Activated gamma-delta T cell (primary cell): ENCODE measurements around the gene GGN.
A peak's percentile ranks its signal among the peaks of the same experiment; 100 is the strongest.
"Not testable (repeated sequence)": the region's sequence is repeated elsewhere in the genome, so short reads cannot be mapped to it uniquely, and the experiment has no call there.

Experiments used
- DNase-seq: peaks from one replicate; lab custom pipeline; 2025; lab: John Stamatoyannopoulos, UW

GGN gene

GRCh38 chr19:38411898-38412297 lies 24.1 kb upstream of the GGN start:
- not testable (repeated sequence) for DNase-seq

- DNase-seq = no peak
Observed at GRCh38 chr19:38411041-38411712, 23.3 kb upstream of the GGN start.

GRCh38 chr19:38410407-38410806 lies 22.6 kb upstream of the GGN start:
- not testable (repeated sequence) for DNase-seq

- no peak for DNase-seq
Observed at GRCh38 chr19:38409631-38410133, 21.8 kb upstream of the GGN start.

GRCh38 chr19:38405276-38405675 lies 17.4 kb upstream of the GGN start:
- no peak for DNase-seq

GRCh38 chr19:38404858-38405257 lies 17.0 kb upstream of the GGN start:
- DNase-seq = no peak

- peak; percentile 97 for DNase-seq
Observed at GRCh38 chr19:38402967-38403674, 15.3 kb upstream of the GGN start, which contains the start of gene FAM98C. FAM98C (plus strand) TSS chr19:38403093; CDS start chr19:38403154, 61 bp downstream.

- no peak for DNase-seq
Observed at GRCh38 chr19:38402623-38402966, 14.8 kb upstream of the GGN start.

GRCh38 chr19:38401148-38401547 lies 13.3 kb upstream of the GGN start:
- no peak for DNase-seq

GRCh38 chr19:38400361-38400760 lies 12.5 kb upstream of the GGN start:
- DNase-seq = no peak

- no peak for DNase-seq
Observed at GRCh38 chr19:38399537-38399936, 11.7 kb upstream of the GGN start.

GRCh38 chr19:38399081-38399480 lies 11.2 kb upstream of the GGN start:
- no peak for DNase-seq

- DNase-seq = no peak
Observed at GRCh38 chr19:38395381-38396114, 7.7 kb upstream of the GGN start.

- peak; percentile 39 for DNase-seq
Observed at GRCh38 chr19:38394488-38394887, 6.7 kb upstream of the GGN start.

- DNase-seq = no peak
Observed at GRCh38 chr19:38392707-38393308, 5.0 kb upstream of the GGN start.

- no peak for DNase-seq
Observed at GRCh38 chr19:38391911-38392464, 4.2 kb upstream of the GGN start.

GRCh38 chr19:38389957-38390924 lies 2.4 kb upstream of the GGN start:
- no peak for DNase-seq

- no peak for DNase-seq
Observed at GRCh38 chr19:38389101-38389925, 1.5 kb upstream of the GGN start.

GRCh38 chr19:38388349-38389100 lies 691 bp upstream of the GGN start, which contains the start of gene SPRED3:
SPRED3 (plus strand) TSS chr19:38388697; CDS start chr19:38390303, 1,606 bp downstream.
- DNase-seq = no peak
